WTC11 (cell line): ENCODE results near the gene UBE2L3.

ENCODE experiments used
- CTCF ChIP-seq: fragments of 200-600 bp; IDR thresholded peaks from 2 replicates; pipeline ENCODE4 v1.8.0; 2022; ENCODE audit warnings: antibody characterized with exemption
- E2F5 ChIP-seq: sonication (generic); formaldehyde crosslinking; IDR thresholded peaks from 2 replicates; pipeline ENCODE4 v1.8.1; 2022; ENCODE audit warnings: mild to moderate bottlenecking, moderate library complexity, missing genetic modification reagents
- ESRRA ChIP-seq: sonication (generic); formaldehyde crosslinking; IDR thresholded peaks from 2 replicates; pipeline ENCODE4 v1.8.1; 2022; ENCODE audit warnings: mild to moderate bottlenecking, missing genetic modification reagents, borderline replicate concordance
- SMAD4 ChIP-seq: sonication (generic); formaldehyde crosslinking; IDR thresholded peaks from 2 replicates; pipeline ENCODE4 v1.8.0; 2022; ENCODE audit warnings: mild to moderate bottlenecking, missing genetic modification reagents
- SP1 ChIP-seq: sonication (generic); formaldehyde crosslinking; conservative IDR thresholded peaks from 2 replicates; pipeline ENCODE4 v1.8.1; 2022; ENCODE audit warnings: missing genetic modification reagents
- TEAD4 ChIP-seq: sonication (generic); formaldehyde crosslinking; IDR thresholded peaks from 2 replicates; pipeline ENCODE4 v1.8.0; 2022; ENCODE audit warnings: mild to moderate bottlenecking, missing genetic modification reagents

GRCh38 chr22:21659864-21660525 lies 92.5 kb downstream of the UBE2L3 start:
- no peak for TF ChIP-seq E2F5
- no peak for TF ChIP-seq TEAD4 (CRISPR knock-in tag)
- TF ChIP-seq SMAD4 (CRISPR knock-in tag), result no peak
- TF ChIP-seq CTCF, result no peak
- TF ChIP-seq ESRRA (CRISPR knock-in tag), result no peak
- TF ChIP-seq SP1 (CRISPR knock-in tag), result no peak
